HepG2 (cell line): Measurements from ENCODE around the gene PTGDS. TPM values are rescaled to one million over a fixed set of nuclear protein-coding genes. Genes with fewer than 3 reads are reported as not detected.

Experiments used
- ARHGAP35 ChIP-seq: sonication (generic); formaldehyde crosslinking; IDR thresholded peaks from 2 replicates; pipeline ENCODE4 v1.9.0; 2022; ENCODE audit warnings: mild to moderate bottlenecking, inconsistent platforms, moderate library complexity, missing genetic modification reagents, borderline replicate concordance
- ARID4A ChIP-seq: sonication (generic); formaldehyde crosslinking; IDR thresholded peaks from 2 replicates; pipeline ENCODE4 v1.5.0; 2020; ENCODE audit warnings: mild to moderate bottlenecking, missing genetic modification reagents, borderline replicate concordance
- CEBPB ChIP-seq: IDR thresholded peaks from 2 replicates; pipeline ENCODE4 v1.6.1; 2011; ENCODE audit warnings: low read depth, low read length, improper control_type of control experiment, borderline replicate concordance
- CEBPG ChIP-seq: IDR thresholded peaks from 2 replicates; pipeline ENCODE4 v1.6.1; 2016
- ELF3 ChIP-seq: IDR thresholded peaks from 2 replicates; pipeline ENCODE4 v1.6.1; 2016; ENCODE audit warnings: missing genetic modification reagents, missing compliant biosample characterization
- GPN1 ChIP-seq: sonication (generic); formaldehyde crosslinking; IDR thresholded peaks from 2 replicates; pipeline ENCODE4 v1.5.1; 2020; ENCODE audit warnings: missing genetic modification reagents, borderline replicate concordance
- GZF1 ChIP-seq: sonication (generic); formaldehyde crosslinking; IDR thresholded peaks from 2 replicates; pipeline ENCODE4 v1.5.1; 2020; ENCODE audit warnings: mild to moderate bottlenecking, missing genetic modification reagents
- LBX2 ChIP-seq: sonication (generic); formaldehyde crosslinking; IDR thresholded peaks from 2 replicates; pipeline ENCODE4 v1.5.0; 2020; ENCODE audit warnings: missing genetic modification reagents, mild to moderate bottlenecking, borderline replicate concordance
- MEIS1 ChIP-seq: sonication (generic); formaldehyde crosslinking; IDR thresholded peaks from 2 replicates; pipeline ENCODE4 v1.9.0; 2021; ENCODE audit warnings: mild to moderate bottlenecking, missing genetic modification reagents, moderate library complexity, borderline replicate concordance
- NFRKB ChIP-seq: fragments of 450-650 bp; IDR thresholded peaks from 2 replicates; pipeline ENCODE4 v1.6.1; 2017
- PREB ChIP-seq: sonication (generic); formaldehyde crosslinking; IDR thresholded peaks from 2 replicates; pipeline ENCODE4 v1.4.0; 2020; ENCODE audit warnings: missing genetic modification reagents
- RBM22 ChIP-seq: fragments of 200-400 bp; formaldehyde crosslinking; optimal IDR thresholded peaks from 2 replicates; pipeline ENCODE3; 2017; ENCODE audit warnings: mild to moderate bottlenecking, low read length, moderate library complexity
- TBX2 ChIP-seq: sonication (generic); formaldehyde crosslinking; IDR thresholded peaks from 2 replicates; pipeline ENCODE4 v1.5.0; 2020; ENCODE audit warnings: missing genetic modification reagents, mild to moderate bottlenecking, borderline replicate concordance
- ZKSCAN8 ChIP-seq: IDR thresholded peaks from 2 replicates; pipeline ENCODE4 v1.6.1; 2016; ENCODE audit warnings: borderline replicate concordance, missing genetic modification reagents, missing compliant biosample characterization
- ZNF101 ChIP-seq: sonication (generic); formaldehyde crosslinking; IDR thresholded peaks from 2 replicates; pipeline ENCODE4 v1.4.0; 2020; ENCODE audit warnings: mild to moderate bottlenecking, low read depth, missing genetic modification reagents, borderline replicate concordance
- ZNF121 ChIP-seq: sonication (generic); formaldehyde crosslinking; IDR thresholded peaks from 2 replicates; pipeline ENCODE4 v1.5.0; 2020; ENCODE audit warnings: mild to moderate bottlenecking, missing genetic modification reagents
- ZNF180 ChIP-seq: sonication (generic); formaldehyde crosslinking; IDR thresholded peaks from 2 replicates; pipeline ENCODE4 v1.4.0; 2020; ENCODE audit warnings: low read depth, missing genetic modification reagents, borderline replicate concordance
- ZNF317 ChIP-seq: sonication (generic); formaldehyde crosslinking; IDR thresholded peaks from 2 replicates; pipeline ENCODE4 v1.5.0; 2020; ENCODE audit warnings: mild to moderate bottlenecking, missing genetic modification reagents
- ZNF816 ChIP-seq: sonication (generic); formaldehyde crosslinking; IDR thresholded peaks from 2 replicates; pipeline ENCODE4 v1.8.0; 2022; ENCODE audit warnings: missing genetic modification reagents, mild to moderate bottlenecking, borderline replicate concordance
- ZUFSP ChIP-seq: sonication (generic); formaldehyde crosslinking; IDR thresholded peaks from 2 replicates; pipeline ENCODE4 v1.9.0; 2021; ENCODE audit warnings: missing genetic modification reagents, mild to moderate bottlenecking, borderline replicate concordance
- polyA plus RNA-seq, 8 experiments: library from polyadenylated mRNA; depleted of rRNA in 3 of 8; stranded (reverse) in 7 of 8; unstranded in 1 of 8; fragments of >200 nt; fragmentation: Illumina TruSeq in 4 of 8; extraction: Trizol in 4 of 8; gene quantifications; 2 replicates each; pipeline versions ENCODE4 v1.2.1 to v1.2.3, GENCODE V29; 2011 to 2016; ENCODE audit warnings: low read depth in 4 of 8, missing spikeins in 1 of 8, mixed read lengths in 1 of 8; ENCODE audit not compliant: insufficient read depth in 1 of 8
- total RNA-seq, 5 experiments: library from RNA; depleted of rRNA; stranded (reverse); fragments of >200 nt; fragmentation: Illumina TruSeq; extraction: Trizol; gene quantifications; 2 replicates each; pipeline ENCODE4 v1.2.3, GENCODE V29; 2016; ENCODE audit warnings: low read depth in 1 of 5
- TF ChIP-seq, protein P1 (sequence below): sonication (generic); formaldehyde crosslinking; IDR thresholded peaks from 2 replicates; pipeline ENCODE4 v1.4.0; 2020; ENCODE audit warnings: mild to moderate bottlenecking, missing genetic modification reagents

Gene PTGDS
- total and polyA plus RNA-seq, 2 of the 13 experiments (the other 11 are each of a cell fraction or from before 2014, with no cell fraction given) = 0.33 to 0.50 TPM

- TF ChIP-seq MEIS1 (CRISPR knock-in tag) = no peak
- TF ChIP-seq GZF1 = no peak
- TF ChIP-seq, protein P1, sequence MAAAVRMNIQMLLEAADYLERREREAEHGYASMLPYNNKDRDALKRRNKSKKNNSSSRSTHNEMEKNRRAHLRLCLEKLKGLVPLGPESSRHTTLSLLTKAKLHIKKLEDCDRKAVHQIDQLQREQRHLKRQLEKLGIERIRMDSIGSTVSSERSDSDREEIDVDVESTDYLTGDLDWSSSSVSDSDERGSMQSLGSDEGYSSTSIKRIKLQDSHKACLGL (CRISPR knock-in tag) = no peak; the same call in 1 of the 2 replicates
- TF ChIP-seq LBX2 (CRISPR knock-in tag) = no peak
- no peak for TF ChIP-seq ZNF121 (CRISPR knock-in tag)
- TF ChIP-seq PREB (CRISPR knock-in tag) = no peak
- peak; percentile 43; the same call in 1 of the 2 replicates for TF ChIP-seq CEBPG (CRISPR knock-in tag)
- no peak for TF ChIP-seq ZNF317
- TF ChIP-seq NFRKB = no peak
- TF ChIP-seq ARID4A (CRISPR knock-in tag) = no peak; the same call in none of the 2 replicates
- TF ChIP-seq ZUFSP (CRISPR knock-in tag) = no peak
- TF ChIP-seq ZNF101 (CRISPR knock-in tag) = no peak
- 0 out of 2 replicates have a peak, but pooled peaks have one; percentile 58 for TF ChIP-seq ZNF816 (CRISPR knock-in tag)
- TF ChIP-seq GPN1 (CRISPR knock-in tag) = no peak
- peak; percentile 83 for TF ChIP-seq TBX2
- TF ChIP-seq ZNF180 = no peak
- TF ChIP-seq ELF3 (CRISPR knock-in tag) = no peak
- TF ChIP-seq ARHGAP35 (CRISPR knock-in tag) = 0 out of 2 replicates have a peak, but pooled peaks have one; percentile 18
- peak; percentile 55; the same call in 1 of the 2 replicates for TF ChIP-seq ZKSCAN8 (CRISPR knock-in tag)
- TF ChIP-seq CEBPB = no peak
- no peak for TF ChIP-seq RBM22
Observed at GRCh38 chr9:136944519-136945332, 32.6 kb upstream of the PTGDS start, which contains the start of the genes C8G and FBXW5 (continued).
